ACHN (cell line): Measurements from ENCODE around the gene SNTG2.

Experiments used
- DNase-seq: peaks from one replicate; pipeline ENCODE4 v3.0.0-alpha.2; 2015
- in situ Hi-C: cut with HindIII; loops from 2 replicates; pipeline ENCODE4 v1.10.0; 2017; ENCODE audit warnings: low sequenced_read_pairs, low pct_ligation_motif_present, low pct_unique_long_range_greater_than_20kb

The SNTG2 gene

GRCh38 chr2:925309-925708 lies 25.3 kb upstream of the SNTG2 start:
- in situ Hi-C loops, result no loop called here
- DNase-seq, result no peak

GRCh38 chr2:925711-926110 lies 24.9 kb upstream of the SNTG2 start:
- in situ Hi-C loops, result no loop called here
- no peak for DNase-seq

- in situ Hi-C loops, result no loop called here
Measured at GRCh38 chr2:926259-926793, 24.3 kb upstream of the SNTG2 start.

GRCh38 chr2:926896-927295 lies 23.8 kb upstream of the SNTG2 start:
- no peak for DNase-seq
- in situ Hi-C loops, result no loop called here

More at GRCh38 chr2:926259-926793, 24.3 kb upstream of the SNTG2 start:
- no peak for DNase-seq

- in situ Hi-C loops, result no loop called here
- no peak for DNase-seq
Measured at GRCh38 chr2:929011-929735, 21.5 kb upstream of the SNTG2 start.

GRCh38 chr2:929925-930324 lies 20.7 kb upstream of the SNTG2 start:
- in situ Hi-C loops, result no loop called here
- DNase-seq, result no peak

GRCh38 chr2:930935-931334 lies 19.7 kb upstream of the SNTG2 start:
- DNase-seq, result no peak
- in situ Hi-C loops, result no loop called here

- DNase-seq, result no peak
- in situ Hi-C loops, result no loop called here
Measured at GRCh38 chr2:932320-933115, 18.1 kb upstream of the SNTG2 start.

GRCh38 chr2:933734-934295 lies 16.8 kb upstream of the SNTG2 start:
- in situ Hi-C loops, result no loop called here
- no peak for DNase-seq

- in situ Hi-C loops, result no loop called here
- DNase-seq, result no peak
Measured at GRCh38 chr2:937530-937929, 13.1 kb upstream of the SNTG2 start.

- DNase-seq, result no peak
- in situ Hi-C loops, result no loop called here
Measured at GRCh38 chr2:938181-939005, 12.3 kb upstream of the SNTG2 start.

GRCh38 chr2:939936-940601 lies 10.6 kb upstream of the SNTG2 start:
- in situ Hi-C loops, result no loop called here
- DNase-seq, result no peak

- DNase-seq, result no peak
- in situ Hi-C loops, result no loop called here
Measured at GRCh38 chr2:941871-942270, 8.8 kb upstream of the SNTG2 start.

GRCh38 chr2:942775-943460 lies 7.7 kb upstream of the SNTG2 start:
- in situ Hi-C loops, result no loop called here
- no peak for DNase-seq

GRCh38 chr2:943461-943797 lies 7.2 kb upstream of the SNTG2 start:
- in situ Hi-C loops, result no loop called here

GRCh38 chr2:943821-944220 lies 6.8 kb upstream of the SNTG2 start:
- in situ Hi-C loops, result no loop called here
- DNase-seq, result no peak

More at GRCh38 chr2:943461-943797, 7.2 kb upstream of the SNTG2 start:
- no peak for DNase-seq

- in situ Hi-C loops, result no loop called here
- DNase-seq, result no peak
Measured at GRCh38 chr2:944693-945092, 6.0 kb upstream of the SNTG2 start.

- in situ Hi-C loops, result no loop called here
Measured at GRCh38 chr2:945104-945503, 5.5 kb upstream of the SNTG2 start.

More at GRCh38 chr2:945104-945503, 5.5 kb upstream of the SNTG2 start:
- no peak for DNase-seq
